ENCODE measurements around the gene CAMTA1. TPM values are rescaled to one million over a fixed set of nuclear protein-coding genes. Genes with fewer than 3 reads are reported as not detected.

CAMTA1 gene
- total and polyA plus RNA-seq, 8 donors: 13.0 to 54.2 (median 23.6) TPM

GRCh38 chr1:7422966-7423365 is 637.7 kb downstream of the CAMTA1 start:
- H3K27me3 ChIP-seq: no peaks in the 10 kb centered on the region
- FAIRE-seq (no peak), ATAC-seq (no peak), DNase-seq (peak in 1 of 6 donors; percentile 51)
- no peak overlapping the region for H3K27ac ChIP-seq
- no peaks in the 10 kb centered on the region for H3K36me3 ChIP-seq
- H3K4me1 ChIP-seq: no peaks in the 10 kb centered on the region
- intact Hi-C loops (cut with DNase I): no loop called here
- TF ChIP-seq, protein P1, sequence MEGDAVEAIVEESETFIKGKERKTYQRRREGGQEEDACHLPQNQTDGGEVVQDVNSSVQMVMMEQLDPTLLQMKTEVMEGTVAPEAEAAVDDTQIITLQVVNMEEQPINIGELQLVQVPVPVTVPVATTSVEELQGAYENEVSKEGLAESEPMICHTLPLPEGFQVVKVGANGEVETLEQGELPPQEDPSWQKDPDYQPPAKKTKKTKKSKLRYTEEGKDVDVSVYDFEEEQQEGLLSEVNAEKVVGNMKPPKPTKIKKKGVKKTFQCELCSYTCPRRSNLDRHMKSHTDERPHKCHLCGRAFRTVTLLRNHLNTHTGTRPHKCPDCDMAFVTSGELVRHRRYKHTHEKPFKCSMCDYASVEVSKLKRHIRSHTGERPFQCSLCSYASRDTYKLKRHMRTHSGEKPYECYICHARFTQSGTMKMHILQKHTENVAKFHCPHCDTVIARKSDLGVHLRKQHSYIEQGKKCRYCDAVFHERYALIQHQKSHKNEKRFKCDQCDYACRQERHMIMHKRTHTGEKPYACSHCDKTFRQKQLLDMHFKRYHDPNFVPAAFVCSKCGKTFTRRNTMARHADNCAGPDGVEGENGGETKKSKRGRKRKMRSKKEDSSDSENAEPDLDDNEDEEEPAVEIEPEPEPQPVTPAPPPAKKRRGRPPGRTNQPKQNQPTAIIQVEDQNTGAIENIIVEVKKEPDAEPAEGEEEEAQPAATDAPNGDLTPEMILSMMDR (IDR thresholded peaks at IDR 0.05): no peak
- H3K9me3 ChIP-seq: no peaks in the 10 kb centered on the region
- 74 to 85% methylated on average over 9 of the region's 9 CpGs for WGBS, 2 donors
- no peak overlapping the region for H3K4me3 ChIP-seq

DNA sequence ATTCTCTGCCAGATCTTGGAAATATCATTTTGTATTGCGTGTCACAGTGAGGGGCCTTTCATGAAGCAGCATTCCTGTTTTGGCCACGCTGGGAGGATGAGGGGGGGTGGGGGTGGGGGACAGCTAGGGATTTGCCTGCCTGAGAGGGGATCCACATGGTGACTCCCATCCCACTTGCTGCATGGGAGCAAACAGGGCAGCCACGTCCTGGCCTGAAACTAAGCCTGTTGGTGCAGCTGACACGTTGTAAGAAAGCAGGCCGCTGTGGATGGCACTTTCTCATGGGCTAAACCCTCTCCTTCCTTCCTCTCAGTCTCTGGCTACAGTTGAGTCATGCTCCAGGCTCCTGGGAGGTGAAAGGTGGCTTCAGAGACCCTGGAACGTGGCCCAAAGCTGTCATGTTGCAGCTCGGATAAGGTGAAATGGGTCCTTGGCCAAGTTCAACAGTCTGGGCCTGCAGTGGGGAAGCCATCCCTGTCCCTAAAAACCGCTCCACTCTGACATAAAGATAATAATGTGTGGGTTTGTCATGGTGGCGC is 639.2 kb downstream of the CAMTA1 start:
- no peaks in the 10 kb centered on the region for H3K36me3 ChIP-seq
- DNase-seq (peak in 5 of 6 donors; percentile 65 to 77 (median 72)), FAIRE-seq (no peak), ATAC-seq (peak; percentile 79 to 91 (median 86))
- no peaks in the 10 kb centered on the region for H3K27me3 ChIP-seq
- intact Hi-C loops (cut with DNase I): no loop called here
- TF ChIP-seq, protein P1 (IDR thresholded peaks at IDR 0.05): no peak
- no peaks in the 10 kb centered on the region for H3K4me1 ChIP-seq
- no peak overlapping the region for H3K4me3 ChIP-seq
- 50 to 58% methylated on average over 9 of the region's 9 CpGs for WGBS, 2 donors
- H3K9me3 ChIP-seq: no peaks in the 10 kb centered on the region
- H3K27ac ChIP-seq: no peak overlapping the region

DNA sequence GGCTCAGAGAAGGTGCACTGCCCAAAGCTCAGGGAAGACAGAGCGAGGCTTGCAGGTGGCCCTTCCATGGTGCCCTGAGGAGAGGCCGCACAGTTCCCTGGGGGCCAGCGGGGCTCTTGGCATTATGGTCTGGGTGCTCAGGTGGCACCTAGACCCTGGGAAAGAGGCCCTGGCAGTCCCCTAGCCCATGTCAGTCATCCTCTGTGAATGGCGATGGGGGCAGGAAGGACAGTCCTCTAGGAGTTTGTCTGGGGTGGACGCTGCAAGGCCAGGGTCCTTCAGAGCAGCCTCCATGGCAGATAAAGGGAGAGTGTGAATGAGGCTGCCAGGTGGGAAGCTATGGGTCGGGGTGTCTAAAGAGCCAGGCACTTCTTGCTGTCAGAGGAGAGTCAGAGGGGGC is 640.0 kb downstream of the CAMTA1 start:
- TF ChIP-seq, protein P1 (IDR thresholded peaks at IDR 0.05): no peak
- Histone ChIP-seq H3K9me3 (no peaks in the 10 kb centered on the region), H3K4me3 (no peak overlapping the region), H3K36me3 (no peaks in the 10 kb centered on the region), H3K4me1 (no peaks in the 10 kb centered on the region), H3K27me3 (no peaks in the 10 kb centered on the region), H3K27ac (no peak overlapping the region)
- intact Hi-C loops (cut with DNase I): no loop called here
- 93 to 96% methylated on average over 6 of the region's 6 CpGs for WGBS, 2 donors
- FAIRE-seq: no peak
- no peak for ATAC-seq
- peak in 1 of 6 donors; percentile 30 for DNase-seq

- 70 to 78% methylated on average over 3 of the region's 3 CpGs for WGBS, 2 donors
Measured at GRCh38 chr1:7425771-7426170, 640.5 kb downstream of the CAMTA1 start.

More at GRCh38 chr1:7425771-7426170, 640.5 kb downstream of the CAMTA1 start:
- H3K4me1 ChIP-seq: no peaks in the 10 kb centered on the region
- ATAC-seq (peak; percentile 57 to 86 (median 78)), FAIRE-seq (no peak), DNase-seq (peak; percentile 40 to 68 (median 59))
- H3K27me3 ChIP-seq: no peaks in the 10 kb centered on the region
- H3K27ac ChIP-seq: no peak overlapping the region
- no peak overlapping the region for H3K4me3 ChIP-seq
- no peaks in the 10 kb centered on the region for H3K9me3 ChIP-seq
- no peaks in the 10 kb centered on the region for H3K36me3 ChIP-seq
- TF ChIP-seq, protein P1 (IDR thresholded peaks at IDR 0.05): no peak
- intact Hi-C loops (cut with DNase I): no loop called here
